ENCODE measurements around the gene ATP2C2.

- TF ChIP-seq CTCF (conservative IDR thresholded peaks at IDR 0.05) (no peak), ZFX (IDR thresholded peaks at IDR 0.05) (no peak)
These were observed 118.4 kb downstream of the ATP2C2 start for GRCh38 chr16:84486551-84487235.

Measured in C4-2B (cell line).